T-helper 1 cell (primary cell): ENCODE data around the gene PRR23E.

Experiments
- DNase-seq, 5 donors: peaks; one replicate each; pipeline ENCODE4 v3.0.0-alpha.2; 2012 to 2020
- total RNA-seq, 4 donors: gene quantifications; one replicate each; lab custom pipeline; 2026; lab: John Stamatoyannopoulos, UW

PRR23E gene
- 0 reads per million in 4 donors for total RNA-seq

GRCh38 chr3:127192576-127193232, at the start of gene PRR23E:
PRR23E (plus strand) TSS chr3:127193131; CDS start chr3:127196686, 3,555 bp downstream.
- DNase-seq, result no peak

- no peak for DNase-seq
Measured at GRCh38 chr3:127143172-127143571, 49.8 kb upstream of the PRR23E start.

DNA sequence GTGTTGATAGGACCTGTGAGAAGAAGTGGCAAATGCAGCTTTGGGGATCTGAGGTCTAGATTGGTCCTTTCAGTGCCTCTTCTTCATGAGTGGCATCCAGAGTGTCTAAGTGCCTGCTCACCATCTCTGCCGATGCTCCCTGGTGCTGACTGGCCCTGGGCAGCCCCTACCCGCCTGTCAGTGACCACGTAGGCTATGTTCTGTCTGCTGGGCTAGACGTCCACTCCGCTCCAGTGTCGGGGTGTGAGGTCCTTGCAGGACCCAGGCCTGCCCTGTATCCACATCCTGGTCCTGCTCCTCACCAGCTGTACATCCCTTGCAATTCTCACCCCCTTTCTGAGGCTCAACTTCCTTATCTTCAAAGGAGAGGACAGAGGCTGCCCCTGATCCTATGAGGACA, 48.3 kb upstream of the PRR23E start:
- no peak for DNase-seq

GRCh38 chr3:127145266-127145665, 47.7 kb upstream of the PRR23E start:
- DNase-seq, result no peak

DNA sequence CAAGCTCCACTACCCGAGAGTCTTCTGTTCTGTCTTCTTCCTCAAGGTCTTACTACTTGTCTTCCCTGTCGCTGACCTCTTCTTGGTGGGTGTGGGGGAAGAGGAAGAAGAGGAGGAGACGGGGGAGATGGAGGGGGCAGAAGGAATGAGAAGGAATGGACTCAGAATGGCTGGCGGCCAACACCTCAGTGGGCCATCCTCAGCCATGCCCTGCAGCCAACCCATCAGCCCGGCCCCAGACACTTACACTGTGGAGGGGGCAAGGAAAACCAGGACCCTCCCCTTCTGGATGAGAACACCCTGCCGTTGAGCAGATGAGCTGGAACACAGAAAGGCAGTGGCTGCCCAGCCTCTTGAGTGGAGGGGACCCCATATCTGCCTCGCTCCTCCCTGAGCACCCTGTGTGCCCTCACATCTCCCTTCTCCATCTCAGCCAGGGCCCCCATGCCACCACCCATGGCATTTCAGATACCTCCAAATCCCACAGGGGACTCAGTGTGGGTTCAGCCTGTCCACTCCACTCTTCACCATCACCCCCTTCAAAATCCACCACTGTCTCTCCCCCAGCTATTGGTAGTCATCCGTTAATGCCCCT, 45.5 kb upstream of the PRR23E start:
- no peak for DNase-seq

- no peak for DNase-seq
Measured at GRCh38 chr3:127149621-127150310, 43.2 kb upstream of the PRR23E start.

GRCh38 chr3:127150513-127151250, 42.2 kb upstream of the PRR23E start:
- no peak for DNase-seq

DNA sequence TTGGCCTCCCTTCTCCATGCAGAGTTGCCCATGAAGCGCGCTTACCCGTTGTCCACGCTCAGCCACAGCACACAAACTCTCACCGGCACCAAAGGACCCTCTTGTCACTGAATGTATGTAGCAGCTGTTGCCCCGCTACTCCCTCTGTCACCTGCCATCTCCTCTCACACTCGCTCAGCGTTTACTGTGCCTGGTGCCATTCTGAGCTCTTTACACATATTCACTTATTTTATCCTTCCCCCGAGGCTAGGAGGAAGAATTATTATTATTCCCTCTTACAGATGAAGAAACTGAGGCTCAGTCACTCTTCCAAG, 41.7 kb upstream of the PRR23E start:
- no peak for DNase-seq

DNA sequence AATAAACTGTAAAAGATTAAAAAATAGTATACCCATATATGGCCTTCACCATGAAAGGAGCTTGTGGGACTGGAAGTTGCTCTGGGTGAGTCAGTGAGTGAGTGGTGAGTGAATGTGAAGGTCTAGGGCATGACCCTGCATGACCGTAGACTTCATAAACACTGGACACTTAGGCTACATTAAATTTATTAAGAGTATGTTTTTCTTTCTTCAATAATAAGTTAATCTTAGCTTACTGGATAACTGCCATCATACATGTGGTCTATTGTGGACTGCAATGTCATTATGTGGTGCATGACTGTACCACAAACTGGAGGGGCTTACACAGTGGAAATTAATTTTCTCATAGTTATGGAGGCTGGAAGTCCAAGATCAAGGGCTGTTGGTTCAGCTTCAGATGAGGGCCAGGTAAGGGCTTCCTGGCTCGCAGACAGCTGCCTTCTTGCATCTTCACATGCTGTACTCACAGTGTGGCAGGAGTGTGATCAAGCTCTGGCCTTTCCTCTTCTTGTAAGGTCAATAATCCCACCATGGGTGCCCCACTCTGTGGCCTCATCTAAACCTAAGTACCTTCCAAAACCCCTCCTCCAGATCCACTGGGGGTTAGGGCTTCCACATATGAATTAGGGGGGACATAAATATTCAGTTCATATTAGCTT, 40.8 kb upstream of the PRR23E start:
- no peak for DNase-seq

- DNase-seq, result no peak
Measured at GRCh38 chr3:127152684-127153505, 40.0 kb upstream of the PRR23E start.

DNA sequence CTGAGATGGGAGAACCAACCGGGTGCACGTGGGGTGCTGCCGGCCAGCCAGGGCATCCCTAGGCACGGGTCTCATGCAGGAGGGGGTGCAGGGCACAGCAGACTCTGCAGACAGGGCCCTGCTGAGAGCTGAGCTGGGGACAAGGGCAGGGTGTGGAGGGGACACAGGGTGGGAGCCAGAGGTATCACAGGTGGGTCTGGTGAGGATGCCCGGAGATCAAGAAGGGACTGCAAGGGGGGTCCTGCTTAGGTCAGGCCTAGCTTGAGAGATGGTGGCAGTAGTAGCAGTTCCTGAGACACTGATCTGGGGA, 39.5 kb upstream of the PRR23E start:
- DNase-seq, result no peak

DNA sequence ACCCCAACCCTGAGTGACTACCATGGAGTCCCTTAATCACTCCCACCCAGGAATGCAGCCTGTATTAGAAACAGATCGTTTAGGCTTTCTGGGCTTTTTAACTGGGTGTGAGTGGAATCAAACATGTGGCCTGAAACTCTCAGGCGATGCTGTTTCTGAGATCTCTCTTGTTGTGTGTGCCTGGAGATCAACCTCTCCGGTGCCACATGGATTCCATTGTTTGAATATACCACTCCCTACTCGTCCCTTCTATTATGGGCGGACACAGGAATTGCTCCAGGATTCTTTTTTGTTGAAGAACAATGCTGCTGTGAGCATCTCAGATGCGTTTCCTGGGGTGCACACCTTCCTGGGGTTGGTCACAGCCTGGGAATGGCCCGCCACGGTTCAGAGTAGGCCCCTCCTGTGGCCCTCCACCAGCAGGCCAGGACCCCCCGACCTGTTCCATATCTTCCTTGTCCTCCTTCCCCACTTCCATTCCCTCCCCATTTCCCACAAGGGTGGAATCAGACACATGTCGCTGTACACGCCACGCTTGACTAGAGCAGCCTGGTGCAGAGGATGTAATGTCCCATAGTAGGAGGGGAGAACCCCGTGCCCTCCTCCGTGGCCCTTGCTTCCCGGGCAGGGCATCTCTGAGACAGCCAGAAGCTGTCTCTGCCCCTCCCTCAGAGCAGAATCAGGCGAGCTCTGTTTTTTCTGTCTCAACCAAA, 36.4 kb upstream of the PRR23E start:
- DNase-seq, result no peak

GRCh38 chr3:127157171-127157828, 35.6 kb upstream of the PRR23E start:
- DNase-seq, result no peak

- no peak for DNase-seq
Measured at GRCh38 chr3:127158614-127159229, 34.2 kb upstream of the PRR23E start.

DNA sequence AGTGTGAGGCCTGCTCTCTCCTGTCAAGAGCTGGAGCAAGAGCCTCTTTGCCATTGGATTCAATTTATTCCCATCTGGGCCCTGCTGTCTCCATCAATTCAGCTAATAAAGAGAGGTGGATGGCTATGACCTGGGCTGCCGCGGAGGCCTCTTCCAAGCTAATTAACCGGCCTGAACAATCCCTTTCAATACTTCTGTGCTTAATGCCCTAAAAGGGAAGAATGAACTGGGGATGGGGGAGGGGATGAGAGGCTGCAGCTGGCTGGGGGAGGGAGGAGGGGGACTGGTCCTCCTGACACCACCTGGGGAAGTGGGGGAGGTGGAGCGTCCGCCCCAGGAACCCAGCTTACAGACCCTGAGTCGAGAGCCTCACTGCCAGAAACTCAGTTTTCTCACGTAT, 33.4 kb upstream of the PRR23E start:
- no peak for DNase-seq

GRCh38 chr3:127161236-127161635, 31.7 kb upstream of the PRR23E start:
- DNase-seq, result no peak

- no peak for DNase-seq
Measured at GRCh38 chr3:127161973-127162579, 30.9 kb upstream of the PRR23E start.

DNA sequence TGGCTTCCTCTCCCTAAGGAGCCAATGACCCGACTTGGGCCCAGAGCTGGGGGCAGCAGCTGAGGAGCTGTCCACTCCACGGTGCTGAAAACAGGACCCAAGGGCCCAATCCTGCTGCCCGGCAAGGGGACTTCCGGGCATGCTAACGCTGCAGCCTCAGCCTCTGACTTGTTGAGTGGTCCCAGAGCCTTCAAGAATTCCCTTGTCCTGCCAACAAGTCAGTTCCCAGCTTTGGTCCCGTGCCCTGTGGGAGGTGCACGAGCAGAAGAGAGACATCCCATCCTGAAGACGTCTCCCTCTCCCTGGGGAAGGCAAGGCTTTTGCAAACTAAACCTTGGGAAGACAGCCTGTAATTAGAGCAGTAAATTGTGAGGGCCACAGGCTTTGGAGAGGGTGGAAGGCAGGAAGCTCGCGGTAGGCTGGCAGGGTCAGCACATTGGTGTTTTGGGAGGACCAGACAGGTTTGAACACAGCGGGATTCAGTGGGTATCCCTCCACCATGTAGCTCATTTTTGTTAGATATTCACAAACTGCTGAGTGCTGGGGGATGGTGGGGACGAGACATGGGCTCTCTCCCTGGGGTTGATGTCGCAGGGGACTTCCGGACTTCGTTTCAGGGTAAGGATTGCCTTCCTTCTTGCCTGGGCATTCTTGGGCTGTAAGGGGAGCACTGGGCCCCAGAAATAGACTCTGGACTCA, 29.8 kb upstream of the PRR23E start:
- no peak for DNase-seq

- DNase-seq, result no peak
Measured at GRCh38 chr3:127164615-127165014, 28.3 kb upstream of the PRR23E start.

DNA sequence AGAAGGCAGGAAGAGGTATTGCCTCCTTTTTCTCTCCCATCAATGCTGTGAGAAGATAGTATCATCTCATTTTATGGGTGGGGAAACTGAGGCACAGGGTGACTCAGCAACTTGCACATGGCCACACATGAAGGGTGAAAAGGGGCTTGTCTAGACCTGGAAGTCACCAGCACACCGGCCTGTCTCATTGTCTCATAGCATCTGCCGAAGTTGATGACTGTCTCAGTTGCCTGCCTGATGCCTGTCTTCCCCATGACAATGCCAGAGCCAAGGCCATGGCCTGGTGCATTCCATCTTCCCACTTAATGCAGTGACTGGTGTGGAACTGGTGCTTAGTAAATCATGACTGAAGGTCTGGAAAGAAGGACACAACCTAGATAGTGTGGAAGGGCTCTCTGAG, 27.9 kb upstream of the PRR23E start:
- DNase-seq, result no peak
